A549 (cell line): ENCODE data around the gene KCNMA1. TPM values are rescaled to one million over a fixed set of nuclear protein-coding genes. Genes with fewer than 3 reads are reported as not detected.

Source experiments
- ATAC-seq, 2 experiments: fragments of 200-7000 bp in 1 of 2; fragments of >200 bp in 1 of 2; cut with Nextera tagmentation in 1 of 2; cut with Tn5 transposase in 1 of 2; 3 replicates each; pipeline versions ENCODE4 v1.8.0 to v1.9.1; 2018 to 2020; ENCODE audit warnings: mild to moderate bottlenecking in 1 of 2, moderate library complexity in 1 of 2
- CTCF ChIA-PET: fragments of 300-600 bp; sonication (Branson Sonifier 250); formaldehyde crosslinking; extraction: SDS; loops from one replicate; lab custom pipeline; 2021; ENCODE audit warnings: antibody characterized with exemption, inconsistent platforms; lab: Yijun Ruan, JAX
- POLR2A ChIA-PET: fragments of 350-600 bp; formaldehyde crosslinking; extraction: SDS; loops from one replicate; lab custom pipeline; 2021; ENCODE audit warnings: antibody characterized with exemption, inconsistent platforms; lab: Yijun Ruan, JAX
- DNase-seq, 2 experiments: peaks; one replicate each; pipeline versions ENCODE4 v3.0.0 to v3.0.0-alpha.2; 2011 to 2016; ENCODE audit warnings: low read depth in 1 of 2, low spot score in 1 of 2
- FAIRE-seq: peaks from 2 replicates; lab custom pipeline; 2011; peaks lifted over from hg19 to GRCh38; lab: Jason Lieb, UNC
- H3K27ac ChIP-seq, 2 experiments: fragments of >200 bp; sonication (Bioruptor Twin); formaldehyde crosslinking; 3 replicates each; pipeline ENCODE4 v1.5.1; 2016 to 2017
- H3K4me1 ChIP-seq: fragments of >200 bp; sonication (Bioruptor Twin); formaldehyde crosslinking; 3 replicates; pipeline ENCODE4 v1.6.1; 2016
- H3K4me2 ChIP-seq: fragments of >200 bp; sonication (Bioruptor Twin); formaldehyde crosslinking; 3 replicates; pipeline ENCODE4 v1.6.1; 2016
- H3K4me3 ChIP-seq: fragments of >200 bp; sonication (Bioruptor Twin); formaldehyde crosslinking; 3 replicates; pipeline ENCODE4 v1.5.1; 2016
- H3K9me3 ChIP-seq: fragments of >200 bp; sonication (Bioruptor Twin); formaldehyde crosslinking; 3 replicates; pipeline ENCODE4 v1.6.1; 2016
- BHLHE40 ChIP-seq: IDR thresholded peaks from 2 replicates; pipeline ENCODE4 v1.6.1; 2012; ENCODE audit warnings: low read depth, low read length, inconsistent platforms
- CEBPB ChIP-seq, 2 experiments: fragments of >200 bp in 1 of 2; sonication (Bioruptor Twin) in 1 of 2; formaldehyde crosslinking in 1 of 2; IDR thresholded peaks; 2 replicates each; pipeline ENCODE4 v1.6.1; 2012 to 2016
- CHD2 ChIP-seq: fragments of 150-350 bp; IDR thresholded peaks from 2 replicates; pipeline ENCODE4 v1.6.1; 2014; ENCODE audit warnings: low read length; ENCODE audit not compliant: partially characterized antibody
- CHD4 ChIP-seq: fragments of 200-600 bp; sonication (generic); IDR thresholded peaks from 2 replicates; pipeline ENCODE4 v1.6.1; 2016; ENCODE audit warnings: antibody characterized with exemption, mild to moderate bottlenecking, borderline replicate concordance
- E2F6 ChIP-seq: IDR thresholded peaks from 2 replicates; pipeline ENCODE4 v1.6.1; 2012; ENCODE audit warnings: low read depth, borderline replicate concordance
- ELK1 ChIP-seq: fragments of 150-350 bp; IDR thresholded peaks from 2 replicates; pipeline ENCODE4 v1.6.1; 2014; ENCODE audit warnings: low read depth, mild to moderate bottlenecking, low read length
- EP300 ChIP-seq, 2 experiments: fragments of >200 bp; sonication (Bioruptor Twin); formaldehyde crosslinking; IDR thresholded peaks; 2 replicates in 1 of 2; 3 replicates in 1 of 2; pipeline ENCODE4 v1.6.1; 2016 to 2017
- FOSB ChIP-seq: fragments of 250-450 bp; sonication (Bioruptor Pico); IDR thresholded peaks from 2 replicates; pipeline ENCODE4 v1.5.0; 2020; ENCODE audit warnings: mild to moderate bottlenecking, moderate library complexity
- FOXS1 ChIP-seq: fragments of 250-450 bp; sonication (Bioruptor Pico); IDR thresholded peaks from 2 replicates; pipeline ENCODE4 v1.5.0; 2020; ENCODE audit warnings: mild to moderate bottlenecking, moderate library complexity
- HDAC2 ChIP-seq: fragments of 200-600 bp; sonication (generic); IDR thresholded peaks from 2 replicates; pipeline ENCODE4 v1.6.1; 2016
- HEYL ChIP-seq: fragments of 250-450 bp; sonication (Bioruptor Pico); IDR thresholded peaks from 2 replicates; pipeline ENCODE4 v1.8.0; 2021; ENCODE audit warnings: mild to moderate bottlenecking, moderate library complexity
- HOXB5 ChIP-seq: fragments of 250-450 bp; sonication (Bioruptor Pico); IDR thresholded peaks from 2 replicates; pipeline ENCODE4 v1.5.0; 2020; ENCODE audit warnings: mild to moderate bottlenecking, moderate library complexity
- KDM1A ChIP-seq: fragments of 200-600 bp; sonication (generic); IDR thresholded peaks from 2 replicates; pipeline ENCODE4 v1.6.1; 2016; ENCODE audit warnings: low read depth, mild to moderate bottlenecking
- KDM5A ChIP-seq: fragments of 200-600 bp; sonication (generic); IDR thresholded peaks from 2 replicates; pipeline ENCODE4 v1.6.1; 2016; ENCODE audit warnings: antibody characterized with exemption, mild to moderate bottlenecking
- MAZ ChIP-seq: fragments of 150-350 bp; IDR thresholded peaks from 2 replicates; pipeline ENCODE4 v1.6.1; 2014; ENCODE audit warnings: antibody characterized with exemption, low read depth, low read length, borderline replicate concordance
- NFE2L2 ChIP-seq: fragments of 150-350 bp; conservative IDR thresholded peaks from 2 replicates; pipeline ENCODE4 v1.6.1; 2014; ENCODE audit warnings: low read length
- NR3C1 ChIP-seq: fragments of >200 bp; sonication (Bioruptor Twin); formaldehyde crosslinking; IDR thresholded peaks from 3 replicates; pipeline ENCODE4 v1.6.1; 2017
- POLR2A ChIP-seq: IDR thresholded peaks from 2 replicates; pipeline ENCODE4 v1.6.1; 2012; ENCODE audit warnings: mild to moderate bottlenecking, low read length
- RAD21 ChIP-seq, 2 experiments: fragments of >200 bp in 1 of 2; sonication (Bioruptor Twin) in 1 of 2; formaldehyde crosslinking in 1 of 2; IDR thresholded peaks in 1 of 2; conservative IDR thresholded peaks in 1 of 2; 2 replicates in 1 of 2; 3 replicates in 1 of 2; pipeline ENCODE4 v1.6.1; 2012 to 2018; ENCODE audit warnings: inconsistent platforms in 1 of 2
- RCOR1 ChIP-seq: fragments of 150-350 bp; IDR thresholded peaks from 2 replicates; pipeline ENCODE4 v1.6.1; 2014; ENCODE audit warnings: antibody characterized with exemption, low read length, low read depth
- RFX5 ChIP-seq: fragments of 450-650 bp; IDR thresholded peaks from 2 replicates; pipeline ENCODE4 v1.7.1; 2014; ENCODE audit warnings: antibody characterized with exemption, mild to moderate bottlenecking, moderate library complexity
- SREBF2 ChIP-seq: fragments of 450-650 bp; IDR thresholded peaks from 2 replicates; pipeline ENCODE4 v1.6.1; 2014; ENCODE audit warnings: mild to moderate bottlenecking, moderate library complexity
- TFCP2L1 ChIP-seq: fragments of 250-450 bp; sonication (Bioruptor Pico); IDR thresholded peaks from 2 replicates; pipeline ENCODE4 v1.5.0; 2021; ENCODE audit warnings: mild to moderate bottlenecking
- TP53 ChIP-seq: fragments of 250-450 bp; sonication (Bioruptor Pico); IDR thresholded peaks from 2 replicates; pipeline ENCODE4 v1.5.0; 2021; ENCODE audit warnings: mild to moderate bottlenecking, moderate library complexity
- ZNF302 ChIP-seq: fragments of 250-450 bp; sonication (Bioruptor Pico); IDR thresholded peaks from 2 replicates; pipeline ENCODE4 v1.9.0; 2021; ENCODE audit warnings: inconsistent platforms, mild to moderate bottlenecking, moderate library complexity
- WGBS: methylation state at CpG from one replicate; pipeline ENCODE4 v1.1.6; 2017; ENCODE audit errors: missing lambda C conversion rate; 5-methylcytosine and 5-hydroxymethylcytosine counted together
- polyA plus RNA-seq, 4 experiments: library from polyadenylated mRNA; depleted of rRNA in 3 of 4; stranded (reverse); fragments of >200 nt; fragmentation: RNase III in 1 of 4; extraction: RNeasy Plus Mini Kit Qiagen cat#74134 plus additional on column Dnase treatment in 1 of 4; gene quantifications; 2 replicates in 3 of 4; 3 replicates in 1 of 4; pipeline ENCODE4 v1.2.3, GENCODE V29; 2011 to 2017
- TF ChIP-seq, protein P1 (sequence below): fragments of 250-450 bp; sonication (Bioruptor Pico); IDR thresholded peaks from 2 replicates; pipeline ENCODE4 v1.5.0; 2020; ENCODE audit warnings: low read depth, mild to moderate bottlenecking, moderate library complexity

The KCNMA1 gene
- polyA plus RNA-seq, 2 of the 4 experiments (the other 2 are of a cell fraction): 14.9 to 30.6 TPM

DNA sequence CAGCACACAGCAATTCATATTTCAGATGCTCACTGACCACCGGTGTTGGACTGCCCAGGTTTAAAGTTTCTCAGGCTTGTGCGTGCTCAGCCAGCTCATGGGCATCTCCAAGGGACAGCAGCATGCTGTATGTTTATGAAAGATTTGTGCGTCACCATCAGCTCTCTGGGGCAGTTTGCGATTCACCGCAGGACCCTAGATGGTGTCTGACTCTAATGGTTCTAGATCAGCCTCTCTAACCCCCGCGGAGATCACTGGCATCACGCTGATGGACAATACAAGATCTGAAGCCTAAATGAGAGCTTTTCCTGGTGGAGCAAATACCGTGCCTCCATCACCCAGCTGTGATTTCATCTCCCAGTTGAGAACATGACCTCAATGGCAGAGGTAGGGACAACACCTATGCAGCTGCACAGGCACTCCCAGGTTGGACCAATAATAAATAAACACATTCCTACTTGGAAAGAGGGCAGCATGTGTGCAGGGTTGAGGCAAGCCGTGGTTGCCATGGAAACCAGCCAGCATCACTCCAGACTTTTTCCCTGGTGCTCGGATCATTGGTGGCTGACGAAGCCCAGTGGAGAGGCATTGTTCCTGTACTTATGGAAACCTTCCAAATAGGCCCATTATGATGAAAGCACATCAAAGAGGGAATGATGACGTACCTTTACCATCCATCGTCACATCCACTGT is 253.6 kb downstream of the KCNMA1 start:
- POLR2A ChIA-PET: no interaction called here
- Histone ChIP-seq H3K4me2 (no peak overlapping the region), H3K27ac (no peak overlapping the region), H3K4me1 (peaks cover 18% of the 10 kb centered on the region; the same call in 2 of the 3 replicates), H3K9me3 (no peaks in the 10 kb centered on the region), H3K4me3 (no peak overlapping the region)
- CTCF ChIA-PET: interaction anchor here (0.8 to 4.9 kb wide), 4 partner anchors 9 to 218 kb away, joined by 3 to 24 read pairs (median 4); no protein-coding TSS in a partner anchor
- 86% methylated on average over 14 of the region's 14 CpGs for WGBS
- DNase-seq: no peak
- ATAC-seq: no peak; a peak in 1 of 6 replicates
- no peak for FAIRE-seq
- TF ChIP-seq RFX5 (no peak), RCOR1 (no peak), TFCP2L1 (CRISPR knock-in tag) (no peak), POLR2A (no peak), HDAC2 (no peak), BHLHE40 (no peak), HOXB5 (CRISPR knock-in tag) (no peak), ZNF302 (CRISPR knock-in tag) (no peak), NR3C1 (no peak), ELK1 (no peak), TP53 (no peak), CHD4 (no peak)

GRCh38 chr10:77381750-77382149 is 255.9 kb downstream of the KCNMA1 start:
- Histone ChIP-seq H3K27ac (no peak overlapping the region), H3K4me1 (peaks cover 10% of the 10 kb centered on the region; the same call in 2 of the 3 replicates), H3K4me2 (no peak overlapping the region), H3K4me3 (no peak overlapping the region), H3K9me3 (no peaks in the 10 kb centered on the region)
- no peak for DNase-seq
- no peak for TF ChIP-seq HEYL
- TF ChIP-seq MAZ: no peak
- TF ChIP-seq, protein P1, sequence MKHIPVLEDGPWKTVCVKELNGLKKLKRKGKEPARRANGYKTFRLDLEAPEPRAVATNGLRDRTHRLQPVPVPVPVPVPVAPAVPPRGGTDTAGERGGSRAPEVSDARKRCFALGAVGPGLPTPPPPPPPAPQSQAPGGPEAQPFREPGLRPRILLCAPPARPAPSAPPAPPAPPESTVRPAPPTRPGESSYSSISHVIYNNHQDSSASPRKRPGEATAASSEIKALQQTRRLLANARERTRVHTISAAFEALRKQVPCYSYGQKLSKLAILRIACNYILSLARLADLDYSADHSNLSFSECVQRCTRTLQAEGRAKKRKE (CRISPR knock-in tag): no peak
- TF ChIP-seq E2F6: no peak
- TF ChIP-seq SREBF2: no peak
- TF ChIP-seq RAD21 (conservative IDR thresholded peaks at IDR 0.05 in 1 of 2, IDR thresholded peaks at IDR 0.05 in 1 of 2): no peak
- no peak for TF ChIP-seq KDM1A
- no peak for TF ChIP-seq BHLHE40
- no peak for TF ChIP-seq KDM5A
- no peak for TF ChIP-seq HOXB5 (CRISPR knock-in tag)
- no peak for TF ChIP-seq NFE2L2
- no peak for TF ChIP-seq CHD2
- TF ChIP-seq NR3C1: no peak
- no peak for TF ChIP-seq CEBPB (IDR thresholded peaks at IDR 0.05)
- no peak for TF ChIP-seq RCOR1
- TF ChIP-seq FOSB (CRISPR knock-in tag): no peak
- no peak for TF ChIP-seq FOXS1 (CRISPR knock-in tag)
- TF ChIP-seq EP300 (IDR thresholded peaks at IDR 0.05): no peak
- ChIA-PET CTCF (interaction anchor here (1.0 to 4.9 kb wide), 3 partner anchors 11 to 330 kb away, joined by 3 to 24 read pairs (median 3); no protein-coding TSS in a partner anchor), POLR2A (no interaction called here)
- 67% methylated on average over 4 of the region's 4 CpGs for WGBS
- no peak for FAIRE-seq
- no peak for ATAC-seq
